GM19193 (cell line): ENCODE results near the gene TMEM258.

ENCODE experiments used
- POLR2A ChIP-seq: IDR thresholded peaks from 4 replicates; pipeline ENCODE4 v1.6.1; 2011; ENCODE audit not compliant: insufficient read depth, insufficient read length; ENCODE audit errors: extremely low read depth

Gene TMEM258

GRCh38 chr11:61812736-61813411 lies 20.5 kb upstream of the TMEM258 start:
- no peak for TF ChIP-seq POLR2A

GRCh38 chr11:61811831-61812230 lies 19.4 kb upstream of the TMEM258 start:
- no peak for TF ChIP-seq POLR2A

- TF ChIP-seq POLR2A, result no peak
Observed at GRCh38 chr11:61810671-61811175, 18.3 kb upstream of the TMEM258 start.

- no peak for TF ChIP-seq POLR2A
Observed at GRCh38 chr11:61806785-61807184, 14.4 kb upstream of the TMEM258 start.

GRCh38 chr11:61805146-61805545 lies 12.7 kb upstream of the TMEM258 start:
- no peak for TF ChIP-seq POLR2A

GRCh38 chr11:61803889-61804647 lies 11.7 kb upstream of the TMEM258 start:
- no peak for TF ChIP-seq POLR2A

- TF ChIP-seq POLR2A, result no peak
Observed at GRCh38 chr11:61802605-61803004, 10.2 kb upstream of the TMEM258 start.

GRCh38 chr11:61800331-61801281 lies 8.2 kb upstream of the TMEM258 start:
- TF ChIP-seq POLR2A, result no peak

GRCh38 chr11:61799665-61800284 lies 7.4 kb upstream of the TMEM258 start:
- TF ChIP-seq POLR2A, result no peak

- no peak for TF ChIP-seq POLR2A
Observed at GRCh38 chr11:61797263-61797944, 5.0 kb upstream of the TMEM258 start.

- no peak for TF ChIP-seq POLR2A
Observed at GRCh38 chr11:61795876-61796526, 3.6 kb upstream of the TMEM258 start.

GRCh38 chr11:61795459-61795858 lies 3.1 kb upstream of the TMEM258 start:
- no peak for TF ChIP-seq POLR2A

GRCh38 chr11:61794579-61794978 lies 2.2 kb upstream of the TMEM258 start:
- TF ChIP-seq POLR2A, result no peak
